K562 (cell line): ENCODE data around the gene GPM6B. TPM values are rescaled to one million over a fixed set of nuclear protein-coding genes. Genes with fewer than 3 reads are reported as not detected.

Experiments used
- ATAC-seq: fragments of 200-7000 bp; cut with Tn5 transposase; 3 replicates; pipeline ENCODE4 v1.9.1; 2020; ENCODE audit warnings: moderate library complexity
- BruUV-seq: library from RNA; stranded (reverse); fragments of 400-500 nt; replicated peaks from 2 replicates; lab custom pipeline; 2021; lab: Mats Ljungman, UMichigan
- CTCF ChIA-PET: fragments of 300-600 bp; formaldehyde crosslinking; extraction: SDS; loops from one replicate; lab custom pipeline; 2021; ENCODE audit warnings: low intra/inter-chr PET ratio; lab: Yijun Ruan, JAX
- POLR2A ChIA-PET: fragments of 300-600, 350-650 bp; sonication (Branson Sonifier 250); formaldehyde crosslinking; extraction: SDS; loops from one replicate; lab custom pipeline; 2021; ENCODE audit warnings: antibody characterized with exemption, inconsistent platforms; lab: Yijun Ruan, JAX
- DNase-seq, 4 experiments: peaks; one replicate each; pipeline versions ENCODE4 v3.0.0 to v3.0.0-alpha.2; 2011 to 2018; ENCODE audit warnings: low spot score in 3 of 4, mixed read lengths in 3 of 4; ENCODE audit errors: extremely low read depth in 1 of 4
- FAIRE-seq: peaks from 2 replicates; lab custom pipeline; 2011; peaks lifted over from hg19 to GRCh38; lab: Jason Lieb, UNC
- H2AFZ ChIP-seq: 2 replicates; pipeline ENCODE4 v1.6.0; 2011; ENCODE audit warnings: low read depth, low read length, control low read depth, inconsistent platforms
- H3K27ac ChIP-seq: fragments of 200-600 bp; 3 replicates; pipeline ENCODE4 v1.8.0; 2011; ENCODE audit warnings: low read depth, mild to moderate bottlenecking, control low read depth, inconsistent platforms, low read length, moderate library complexity, mixed read lengths; ENCODE audit errors: extremely low read depth
- H3K27me3 ChIP-seq, 2 experiments: fragments of 300-600 bp in 1 of 2; 2 replicates in 1 of 2; 3 replicates in 1 of 2; pipeline versions ENCODE4 v1.6.0 to v1.8.0; 2011; ENCODE audit warnings: inconsistent platforms in 2 of 2, low read length in 2 of 2, mild to moderate bottlenecking in 1 of 2, mixed read lengths in 1 of 2, moderate library complexity in 1 of 2; ENCODE audit not compliant: control insufficient read depth in 2 of 2, insufficient read depth in 2 of 2
- H3K36me3 ChIP-seq: fragments of 300-600 bp; 3 replicates; pipeline ENCODE4 v1.8.0; 2011; ENCODE audit warnings: mild to moderate bottlenecking, low read length, inconsistent platforms; ENCODE audit not compliant: control insufficient read depth, insufficient read depth
- H3K4me1 ChIP-seq, 2 experiments: fragments of 200-600 bp in 1 of 2; replicated peaks in 1 of 2; 2 replicates in 1 of 2; 3 replicates in 1 of 2; pipeline versions ENCODE4 v1.5.1 to v1.8.0; 2011; ENCODE audit warnings: inconsistent platforms in 2 of 2, low read length in 2 of 2, mild to moderate bottlenecking in 1 of 2, mixed read lengths in 1 of 2, moderate library complexity in 1 of 2; ENCODE audit not compliant: control insufficient read depth in 2 of 2, insufficient read depth in 2 of 2
- H3K4me2 ChIP-seq: 2 replicates; pipeline ENCODE4 v1.6.1; 2011; ENCODE audit warnings: low read length, control low read depth, inconsistent platforms, mixed read lengths; ENCODE audit not compliant: insufficient read depth
- H3K4me3 ChIP-seq: fragments of 200-600 bp; sonication (generic), shearing (Covaris generic); 2 replicates; pipeline ENCODE4 v1.5.1; 2016; ENCODE audit warnings: control low read depth, inconsistent platforms
- H3K79me2 ChIP-seq: fragments of 200-600 bp; 3 replicates; pipeline ENCODE4 v1.8.0; 2011; ENCODE audit warnings: low read length, inconsistent platforms; ENCODE audit not compliant: control insufficient read depth, insufficient read depth
- H3K9ac ChIP-seq, 2 experiments: 2 replicates each; pipeline versions ENCODE4 v1.6.0 to v1.6.1; 2011; ENCODE audit warnings: low read depth in 2 of 2, low read length in 2 of 2, control low read depth in 1 of 2, inconsistent platforms in 1 of 2, mild to moderate bottlenecking in 1 of 2, mixed read lengths in 1 of 2; ENCODE audit not compliant: insufficient read depth in 1 of 2
- H3K9me1 ChIP-seq: one replicate; pipeline ENCODE4 v1.6.0; 2011; ENCODE audit warnings: inconsistent platforms, mild to moderate bottlenecking, low read length, moderate library complexity; ENCODE audit not compliant: control insufficient read depth, insufficient read depth
- H3K9me3 ChIP-seq: replicated peaks from 2 replicates; pipeline ENCODE4 v1.5.1; 2011; ENCODE audit warnings: low read depth, low read length, inconsistent platforms; ENCODE audit not compliant: control insufficient read depth, insufficient read depth
- H4K20me1 ChIP-seq: replicated peaks from 2 replicates; pipeline ENCODE4 v1.6.1; 2011; ENCODE audit warnings: low read length, inconsistent platforms, mixed read lengths; ENCODE audit not compliant: control insufficient read depth, insufficient read depth
- CCAR2 ChIP-seq: fragments of 200-400 bp; formaldehyde crosslinking; IDR thresholded peaks from 2 replicates; pipeline ENCODE4 v1.6.1; 2017; ENCODE audit warnings: mild to moderate bottlenecking, low read depth, low read length
- GATAD2A ChIP-seq: fragments of 450-650 bp; IDR thresholded peaks from 2 replicates; pipeline ENCODE4 v1.6.1; 2017
- HSF4 ChIP-seq: fragments of 250-450 bp; sonication (Bioruptor Pico); IDR thresholded peaks from 2 replicates; pipeline ENCODE4 v2.1.2; 2022; ENCODE audit warnings: mild to moderate bottlenecking, moderate library complexity, borderline replicate concordance
- MAFK ChIP-seq: IDR thresholded peaks from 2 replicates; pipeline ENCODE4 v1.6.1; 2011; ENCODE audit warnings: low read length, improper control_type of control experiment
- RFX1 ChIP-seq: fragments of 450-650 bp; IDR thresholded peaks from 2 replicates; pipeline ENCODE4 v1.6.1; 2016; ENCODE audit warnings: mild to moderate bottlenecking, moderate library complexity
- SUPT5H ChIP-seq: fragments of 450-650 bp; IDR thresholded peaks from 2 replicates; pipeline ENCODE4 v1.6.1; 2016
- ZNF785 ChIP-seq: fragments of 250-450 bp; sonication (Bioruptor Pico); IDR thresholded peaks from 2 replicates; pipeline ENCODE4 v1.4.0; 2020; ENCODE audit warnings: mild to moderate bottlenecking
- whole genome bisulfite sequencing: fragments of 100-300 bp; shearing (Covaris generic); methylation state at CpG from one replicate; pipeline ENCODE4 v1.1.6; 2016; ENCODE audit warnings: low coverage, mixed read lengths; ENCODE audit not compliant: insufficient coverage; ENCODE audit errors: missing lambda C conversion rate; 5-methylcytosine and 5-hydroxymethylcytosine counted together
- in situ Hi-C: fragments of 300-500 bp; cut with MboI; formaldehyde crosslinking; loops from 4 replicates; pipeline ENCODE4 v1.15.0; 2018; ENCODE audit warnings: inconsistent platforms, mixed read lengths
- intact Hi-C: fragments of 100-400 bp; cut with micrococcal nuclease; formaldehyde crosslinking; loops from 2 replicates; pipeline ENCODE4 v1.14.2; 2022
- polyA plus RNA-seq, 8 experiments: library from polyadenylated mRNA; depleted of rRNA in 4 of 8; stranded (reverse) in 5 of 8; unstranded in 3 of 8; fragments of >200 nt; fragmentation: Nextera tagmentation in 2 of 8; fragmentation: Illumina TruSeq in 1 of 8; extraction: Ambion mirVana in 2 of 8; extraction: Trizol in 1 of 8; gene quantifications; 2 replicates each; pipeline versions ENCODE4 v1.2.1 to v1.2.3, GENCODE V29; 2011 to 2014; ENCODE audit warnings: inconsistent platforms in 1 of 8, missing spikeins in 1 of 8
- total RNA-seq, 7 experiments: library from RNA; depleted of rRNA in 6 of 7; stranded (reverse); fragments of >200 nt in 6 of 7; fragmentation: Illumina TruSeq in 2 of 7; extraction: Trizol in 2 of 7; gene quantifications; 2 replicates each; pipeline versions ENCODE4 v1.2.1 to v1.2.3, GENCODE V29; 2011 to 2021; ENCODE audit warnings: low replicate concordance in 1 of 7
- TF ChIP-seq, protein P1 (sequence below): fragments of 450-650 bp; formaldehyde crosslinking; IDR thresholded peaks from 2 replicates; pipeline ENCODE4 v1.4.0; 2022; ENCODE audit warnings: mild to moderate bottlenecking, moderate library complexity
- TF ChIP-seq, protein P2 (sequence below): fragments of 250-450 bp; sonication (Bioruptor Pico); IDR thresholded peaks from 2 replicates; pipeline ENCODE4 v1.4.0; 2020; ENCODE audit warnings: mild to moderate bottlenecking, moderate library complexity

GPM6B gene
- total and polyA plus RNA-seq, 9 of the 15 experiments (the other 6 are each of a cell fraction or from before 2014, with no cell fraction given) = 0.14 to 0.32 TPM; not detected in 7

DNA sequence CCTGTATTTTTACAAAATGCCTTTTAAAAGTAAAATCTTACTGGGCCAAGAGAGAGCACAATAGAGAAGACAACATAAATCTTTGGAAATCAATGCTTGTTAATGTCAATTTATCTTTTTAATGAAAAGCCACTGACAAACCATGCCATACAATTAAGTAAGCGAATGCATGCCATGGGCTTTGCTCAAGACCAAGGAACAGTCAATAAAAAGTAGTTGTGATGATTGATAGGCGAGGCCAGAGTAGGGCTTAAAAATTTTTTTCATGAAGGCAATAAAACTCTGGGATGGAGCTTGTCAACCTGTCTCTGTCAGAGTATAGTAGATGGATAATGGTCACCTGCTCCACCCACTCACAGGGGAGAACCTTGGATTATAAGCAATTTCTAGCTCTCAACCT lies 17.5 kb upstream of the GPM6B start:
- TF ChIP-seq GATAD2A = no peak
- TF ChIP-seq, protein P1, sequence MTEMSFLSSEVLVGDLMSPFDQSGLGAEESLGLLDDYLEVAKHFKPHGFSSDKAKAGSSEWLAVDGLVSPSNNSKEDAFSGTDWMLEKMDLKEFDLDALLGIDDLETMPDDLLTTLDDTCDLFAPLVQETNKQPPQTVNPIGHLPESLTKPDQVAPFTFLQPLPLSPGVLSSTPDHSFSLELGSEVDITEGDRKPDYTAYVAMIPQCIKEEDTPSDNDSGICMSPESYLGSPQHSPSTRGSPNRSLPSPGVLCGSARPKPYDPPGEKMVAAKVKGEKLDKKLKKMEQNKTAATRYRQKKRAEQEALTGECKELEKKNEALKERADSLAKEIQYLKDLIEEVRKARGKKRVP (CRISPR knock-in tag) = no peak
- TF ChIP-seq CCAR2 = no peak
- no peak for TF ChIP-seq SUPT5H
- no peak for TF ChIP-seq HSF4
- TF ChIP-seq, protein P2, sequence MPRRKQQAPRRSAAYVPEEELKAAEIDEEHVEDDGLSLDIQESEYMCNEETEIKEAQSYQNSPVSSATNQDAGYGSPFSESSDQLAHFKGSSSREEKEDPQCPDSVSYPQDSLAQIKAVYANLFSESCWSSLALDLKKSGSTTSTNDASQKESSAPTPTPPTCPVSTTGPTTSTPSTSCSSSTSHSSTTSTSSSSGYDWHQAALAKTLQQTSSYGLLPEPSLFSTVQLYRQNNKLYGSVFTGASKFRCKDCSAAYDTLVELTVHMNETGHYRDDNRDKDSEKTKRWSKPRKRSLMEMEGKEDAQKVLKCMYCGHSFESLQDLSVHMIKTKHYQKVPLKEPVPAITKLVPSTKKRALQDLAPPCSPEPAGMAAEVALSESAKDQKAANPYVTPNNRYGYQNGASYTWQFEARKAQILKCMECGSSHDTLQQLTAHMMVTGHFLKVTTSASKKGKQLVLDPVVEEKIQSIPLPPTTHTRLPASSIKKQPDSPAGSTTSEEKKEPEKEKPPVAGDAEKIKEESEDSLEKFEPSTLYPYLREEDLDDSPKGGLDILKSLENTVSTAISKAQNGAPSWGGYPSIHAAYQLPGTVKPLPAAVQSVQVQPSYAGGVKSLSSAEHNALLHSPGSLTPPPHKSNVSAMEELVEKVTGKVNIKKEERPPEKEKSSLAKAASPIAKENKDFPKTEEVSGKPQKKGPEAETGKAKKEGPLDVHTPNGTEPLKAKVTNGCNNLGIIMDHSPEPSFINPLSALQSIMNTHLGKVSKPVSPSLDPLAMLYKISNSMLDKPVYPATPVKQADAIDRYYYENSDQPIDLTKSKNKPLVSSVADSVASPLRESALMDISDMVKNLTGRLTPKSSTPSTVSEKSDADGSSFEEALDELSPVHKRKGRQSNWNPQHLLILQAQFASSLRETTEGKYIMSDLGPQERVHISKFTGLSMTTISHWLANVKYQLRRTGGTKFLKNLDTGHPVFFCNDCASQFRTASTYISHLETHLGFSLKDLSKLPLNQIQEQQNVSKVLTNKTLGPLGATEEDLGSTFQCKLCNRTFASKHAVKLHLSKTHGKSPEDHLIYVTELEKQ (CRISPR knock-in tag) = no peak
- TF ChIP-seq ZNF785 (CRISPR knock-in tag) = no peak
- TF ChIP-seq MAFK = no peak
- no peak for TF ChIP-seq RFX1
- Histone ChIP-seq H2AFZ (no peak overlapping the region), H3K4me1 (no peaks in the 10 kb centered on the region; a peak in 1 of 5 replicates), H3K79me2 (no peaks in the 10 kb centered on the region), H3K4me2 (no peak overlapping the region), H4K20me1 (no peaks in the 10 kb centered on the region), H3K9me3 (no peaks in the 10 kb centered on the region), H3K9me1 (no peaks in the 10 kb centered on the region), H3K27ac (no peak overlapping the region), H3K9ac (no peak overlapping the region), H3K4me3 (no peak overlapping the region), H3K27me3 (no peaks in the 10 kb centered on the region; a peak in 1 of 5 replicates), H3K36me3 (no peaks in the 10 kb centered on the region)
- DNase-seq = no peak
- WGBS = 0% methylated on average over 2 of the region's 2 CpGs
- in situ Hi-C loops (no loop called here), intact Hi-C loops (no loop called here)
- CTCF ChIA-PET = no interaction called here
- no peak for FAIRE-seq
- BruUV-seq = no TSS peak
- POLR2A ChIA-PET = no interaction called here
- ATAC-seq = no peak
